ENCODE results near the gene RNF227.

DNA sequence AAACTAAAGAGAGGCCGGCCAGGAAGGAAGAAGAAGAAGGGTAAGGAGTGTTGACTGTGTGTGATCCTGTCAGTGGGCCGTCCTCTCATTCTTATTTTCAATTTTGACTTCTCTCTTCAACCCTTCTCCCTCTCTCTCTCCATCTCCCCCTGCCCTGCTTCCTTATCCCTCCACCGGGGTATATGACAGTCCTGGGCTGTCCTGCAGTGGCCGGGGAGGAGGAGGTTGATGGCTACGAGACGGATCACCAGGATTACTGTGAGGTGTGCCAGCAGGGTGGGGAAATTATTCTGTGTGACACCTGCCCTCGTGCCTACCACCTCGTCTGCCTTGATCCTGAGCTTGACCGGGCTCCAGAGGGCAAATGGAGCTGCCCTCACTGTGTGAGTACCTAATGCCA, 21.9 kb downstream of the RNF227 start:
- TF ChIP-seq, protein P1, sequence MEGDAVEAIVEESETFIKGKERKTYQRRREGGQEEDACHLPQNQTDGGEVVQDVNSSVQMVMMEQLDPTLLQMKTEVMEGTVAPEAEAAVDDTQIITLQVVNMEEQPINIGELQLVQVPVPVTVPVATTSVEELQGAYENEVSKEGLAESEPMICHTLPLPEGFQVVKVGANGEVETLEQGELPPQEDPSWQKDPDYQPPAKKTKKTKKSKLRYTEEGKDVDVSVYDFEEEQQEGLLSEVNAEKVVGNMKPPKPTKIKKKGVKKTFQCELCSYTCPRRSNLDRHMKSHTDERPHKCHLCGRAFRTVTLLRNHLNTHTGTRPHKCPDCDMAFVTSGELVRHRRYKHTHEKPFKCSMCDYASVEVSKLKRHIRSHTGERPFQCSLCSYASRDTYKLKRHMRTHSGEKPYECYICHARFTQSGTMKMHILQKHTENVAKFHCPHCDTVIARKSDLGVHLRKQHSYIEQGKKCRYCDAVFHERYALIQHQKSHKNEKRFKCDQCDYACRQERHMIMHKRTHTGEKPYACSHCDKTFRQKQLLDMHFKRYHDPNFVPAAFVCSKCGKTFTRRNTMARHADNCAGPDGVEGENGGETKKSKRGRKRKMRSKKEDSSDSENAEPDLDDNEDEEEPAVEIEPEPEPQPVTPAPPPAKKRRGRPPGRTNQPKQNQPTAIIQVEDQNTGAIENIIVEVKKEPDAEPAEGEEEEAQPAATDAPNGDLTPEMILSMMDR (IDR thresholded peaks at IDR 0.05; ENCODE audit: low read depth, low read length) = no peak
- TF ChIP-seq, protein P2, sequence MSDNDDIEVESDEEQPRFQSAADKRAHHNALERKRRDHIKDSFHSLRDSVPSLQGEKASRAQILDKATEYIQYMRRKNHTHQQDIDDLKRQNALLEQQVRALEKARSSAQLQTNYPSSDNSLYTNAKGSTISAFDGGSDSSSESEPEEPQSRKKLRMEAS (IDR thresholded peaks at IDR 0.05; ENCODE audit: low read depth, low read length) = no peak
- TF ChIP-seq POLR2A (IDR thresholded peaks at IDR 0.05; ENCODE audit: extremely low read depth, insufficient read length) = no peak

All from NB4 (cell line).